H1 (cell line): ENCODE measurements around the gene PRKCA. TPM values are rescaled to one million over a fixed set of nuclear protein-coding genes. Genes with fewer than 3 reads are reported as not detected.

Experiments
- BACH1 ChIP-seq: IDR thresholded peaks from 2 replicates; pipeline ENCODE4 v1.6.1; 2012; ENCODE audit warnings: low read length, improper control_type of control experiment
- CBX5 ChIP-seq: fragments of 300-800, 300-1000 bp; sonication (generic); IDR thresholded peaks from 2 replicates; pipeline ENCODE4 v1.7.1; 2016; ENCODE audit warnings: antibody characterized with exemption, low read length, low read depth
- CEBPB ChIP-seq: IDR thresholded peaks from 2 replicates; pipeline ENCODE4 v1.6.1; 2012; ENCODE audit warnings: low read depth, low read length
- TCF12 ChIP-seq: IDR thresholded peaks from 2 replicates; pipeline ENCODE4 v1.6.1; 2011; ENCODE audit warnings: low read depth, mild to moderate bottlenecking, low read length
- polyA plus RNA-seq, 7 experiments: library from polyadenylated mRNA; depleted of rRNA in 3 of 7; stranded (reverse) in 5 of 7; unstranded in 2 of 7; fragments of >200 nt in 5 of 7; fragments of 200-250 nt in 2 of 7; gene quantifications; 1 replicate in 5 of 7; 2 replicates in 1 of 7; 4 replicates in 1 of 7; pipeline versions ENCODE4 v1.2.1 to v1.2.3, GENCODE V29; 2011 to 2013; ENCODE audit warnings: missing spikeins in 2 of 7, mixed read lengths in 2 of 7
- total RNA-seq: library from RNA; stranded (reverse); fragmentation: NEBNext Ultra II Directional; extraction: Animal tissue kit (Norgen Biotek cat#: 25700); gene quantifications from 2 replicates; pipeline ENCODE4 v1.2.1, GENCODE V29; 2021
- TF ChIP-seq, protein P1 (sequence below): fragments of 300-600 bp; sonication (generic); IDR thresholded peaks from 2 replicates; pipeline ENCODE4 v1.7.1; 2012; ENCODE audit warnings: low read length, moderate library complexity, mild to moderate bottlenecking, inconsistent platforms; ENCODE audit not compliant: insufficient replicate concordance
- TF ChIP-seq, protein P2 (sequence below): IDR thresholded peaks from 2 replicates; pipeline ENCODE4 v1.6.1; 2012; ENCODE audit warnings: inconsistent platforms
- TF ChIP-seq, protein P3 (sequence below): IDR thresholded peaks from 2 replicates; pipeline ENCODE4 v1.6.1; 2012; ENCODE audit warnings: low read length, inconsistent platforms

Gene PRKCA
- total and polyA plus RNA-seq, 2 of the 8 experiments (the other 6 are each of a cell fraction or from before 2014, with no cell fraction given) = 5.8 to 17.8 TPM

GRCh38 chr17:66664336-66664735, 361.9 kb downstream of the PRKCA start (continued):
- TF ChIP-seq, protein P1, sequence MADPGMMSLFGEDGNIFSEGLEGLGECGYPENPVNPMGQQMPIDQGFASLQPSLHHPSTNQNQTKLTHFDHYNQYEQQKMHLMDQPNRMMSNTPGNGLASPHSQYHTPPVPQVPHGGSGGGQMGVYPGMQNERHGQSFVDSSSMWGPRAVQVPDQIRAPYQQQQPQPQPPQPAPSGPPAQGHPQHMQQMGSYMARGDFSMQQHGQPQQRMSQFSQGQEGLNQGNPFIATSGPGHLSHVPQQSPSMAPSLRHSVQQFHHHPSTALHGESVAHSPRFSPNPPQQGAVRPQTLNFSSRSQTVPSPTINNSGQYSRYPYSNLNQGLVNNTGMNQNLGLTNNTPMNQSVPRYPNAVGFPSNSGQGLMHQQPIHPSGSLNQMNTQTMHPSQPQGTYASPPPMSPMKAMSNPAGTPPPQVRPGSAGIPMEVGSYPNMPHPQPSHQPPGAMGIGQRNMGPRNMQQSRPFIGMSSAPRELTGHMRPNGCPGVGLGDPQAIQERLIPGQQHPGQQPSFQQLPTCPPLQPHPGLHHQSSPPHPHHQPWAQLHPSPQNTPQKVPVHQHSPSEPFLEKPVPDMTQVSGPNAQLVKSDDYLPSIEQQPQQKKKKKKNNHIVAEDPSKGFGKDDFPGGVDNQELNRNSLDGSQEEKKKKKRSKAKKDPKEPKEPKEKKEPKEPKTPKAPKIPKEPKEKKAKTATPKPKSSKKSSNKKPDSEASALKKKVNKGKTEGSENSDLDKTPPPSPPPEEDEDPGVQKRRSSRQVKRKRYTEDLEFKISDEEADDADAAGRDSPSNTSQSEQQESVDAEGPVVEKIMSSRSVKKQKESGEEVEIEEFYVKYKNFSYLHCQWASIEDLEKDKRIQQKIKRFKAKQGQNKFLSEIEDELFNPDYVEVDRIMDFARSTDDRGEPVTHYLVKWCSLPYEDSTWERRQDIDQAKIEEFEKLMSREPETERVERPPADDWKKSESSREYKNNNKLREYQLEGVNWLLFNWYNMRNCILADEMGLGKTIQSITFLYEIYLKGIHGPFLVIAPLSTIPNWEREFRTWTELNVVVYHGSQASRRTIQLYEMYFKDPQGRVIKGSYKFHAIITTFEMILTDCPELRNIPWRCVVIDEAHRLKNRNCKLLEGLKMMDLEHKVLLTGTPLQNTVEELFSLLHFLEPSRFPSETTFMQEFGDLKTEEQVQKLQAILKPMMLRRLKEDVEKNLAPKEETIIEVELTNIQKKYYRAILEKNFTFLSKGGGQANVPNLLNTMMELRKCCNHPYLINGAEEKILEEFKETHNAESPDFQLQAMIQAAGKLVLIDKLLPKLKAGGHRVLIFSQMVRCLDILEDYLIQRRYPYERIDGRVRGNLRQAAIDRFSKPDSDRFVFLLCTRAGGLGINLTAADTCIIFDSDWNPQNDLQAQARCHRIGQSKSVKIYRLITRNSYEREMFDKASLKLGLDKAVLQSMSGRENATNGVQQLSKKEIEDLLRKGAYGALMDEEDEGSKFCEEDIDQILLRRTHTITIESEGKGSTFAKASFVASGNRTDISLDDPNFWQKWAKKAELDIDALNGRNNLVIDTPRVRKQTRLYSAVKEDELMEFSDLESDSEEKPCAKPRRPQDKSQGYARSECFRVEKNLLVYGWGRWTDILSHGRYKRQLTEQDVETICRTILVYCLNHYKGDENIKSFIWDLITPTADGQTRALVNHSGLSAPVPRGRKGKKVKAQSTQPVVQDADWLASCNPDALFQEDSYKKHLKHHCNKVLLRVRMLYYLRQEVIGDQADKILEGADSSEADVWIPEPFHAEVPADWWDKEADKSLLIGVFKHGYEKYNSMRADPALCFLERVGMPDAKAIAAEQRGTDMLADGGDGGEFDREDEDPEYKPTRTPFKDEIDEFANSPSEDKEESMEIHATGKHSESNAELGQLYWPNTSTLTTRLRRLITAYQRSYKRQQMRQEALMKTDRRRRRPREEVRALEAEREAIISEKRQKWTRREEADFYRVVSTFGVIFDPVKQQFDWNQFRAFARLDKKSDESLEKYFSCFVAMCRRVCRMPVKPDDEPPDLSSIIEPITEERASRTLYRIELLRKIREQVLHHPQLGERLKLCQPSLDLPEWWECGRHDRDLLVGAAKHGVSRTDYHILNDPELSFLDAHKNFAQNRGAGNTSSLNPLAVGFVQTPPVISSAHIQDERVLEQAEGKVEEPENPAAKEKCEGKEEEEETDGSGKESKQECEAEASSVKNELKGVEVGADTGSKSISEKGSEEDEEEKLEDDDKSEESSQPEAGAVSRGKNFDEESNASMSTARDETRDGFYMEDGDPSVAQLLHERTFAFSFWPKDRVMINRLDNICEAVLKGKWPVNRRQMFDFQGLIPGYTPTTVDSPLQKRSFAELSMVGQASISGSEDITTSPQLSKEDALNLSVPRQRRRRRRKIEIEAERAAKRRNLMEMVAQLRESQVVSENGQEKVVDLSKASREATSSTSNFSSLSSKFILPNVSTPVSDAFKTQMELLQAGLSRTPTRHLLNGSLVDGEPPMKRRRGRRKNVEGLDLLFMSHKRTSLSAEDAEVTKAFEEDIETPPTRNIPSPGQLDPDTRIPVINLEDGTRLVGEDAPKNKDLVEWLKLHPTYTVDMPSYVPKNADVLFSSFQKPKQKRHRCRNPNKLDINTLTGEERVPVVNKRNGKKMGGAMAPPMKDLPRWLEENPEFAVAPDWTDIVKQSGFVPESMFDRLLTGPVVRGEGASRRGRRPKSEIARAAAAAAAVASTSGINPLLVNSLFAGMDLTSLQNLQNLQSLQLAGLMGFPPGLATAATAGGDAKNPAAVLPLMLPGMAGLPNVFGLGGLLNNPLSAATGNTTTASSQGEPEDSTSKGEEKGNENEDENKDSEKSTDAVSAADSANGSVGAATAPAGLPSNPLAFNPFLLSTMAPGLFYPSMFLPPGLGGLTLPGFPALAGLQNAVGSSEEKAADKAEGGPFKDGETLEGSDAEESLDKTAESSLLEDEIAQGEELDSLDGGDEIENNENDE = no peak
- TF ChIP-seq CEBPB (no peak), BACH1 (no peak), TCF12 (no peak), CBX5 (no peak)
- TF ChIP-seq, protein P2, sequence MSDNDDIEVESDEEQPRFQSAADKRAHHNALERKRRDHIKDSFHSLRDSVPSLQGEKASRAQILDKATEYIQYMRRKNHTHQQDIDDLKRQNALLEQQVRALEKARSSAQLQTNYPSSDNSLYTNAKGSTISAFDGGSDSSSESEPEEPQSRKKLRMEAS = no peak
- TF ChIP-seq, protein P3, sequence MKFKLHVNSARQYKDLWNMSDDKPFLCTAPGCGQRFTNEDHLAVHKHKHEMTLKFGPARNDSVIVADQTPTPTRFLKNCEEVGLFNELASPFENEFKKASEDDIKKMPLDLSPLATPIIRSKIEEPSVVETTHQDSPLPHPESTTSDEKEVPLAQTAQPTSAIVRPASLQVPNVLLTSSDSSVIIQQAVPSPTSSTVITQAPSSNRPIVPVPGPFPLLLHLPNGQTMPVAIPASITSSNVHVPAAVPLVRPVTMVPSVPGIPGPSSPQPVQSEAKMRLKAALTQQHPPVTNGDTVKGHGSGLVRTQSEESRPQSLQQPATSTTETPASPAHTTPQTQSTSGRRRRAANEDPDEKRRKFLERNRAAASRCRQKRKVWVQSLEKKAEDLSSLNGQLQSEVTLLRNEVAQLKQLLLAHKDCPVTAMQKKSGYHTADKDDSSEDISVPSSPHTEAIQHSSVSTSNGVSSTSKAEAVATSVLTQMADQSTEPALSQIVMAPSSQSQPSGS = no peak
- TF ChIP-seq, all 59 proteins: peak for 0
